Stimulated activated CD4-positive, alpha-beta T cell treated with anti-CD3 and anti-CD28 coated beads, Interleukin-4, amount 100 ng/mL, for 48 hours (primary cell): ENCODE data around the gene POP4.

ENCODE experiments used
- DNase-seq, 2 donors: peaks; one replicate each; pipeline ENCODE4 v3.0.0-alpha.2; 2020; ENCODE audit warnings: low read depth in 2 of 2

The POP4 gene

DNA sequence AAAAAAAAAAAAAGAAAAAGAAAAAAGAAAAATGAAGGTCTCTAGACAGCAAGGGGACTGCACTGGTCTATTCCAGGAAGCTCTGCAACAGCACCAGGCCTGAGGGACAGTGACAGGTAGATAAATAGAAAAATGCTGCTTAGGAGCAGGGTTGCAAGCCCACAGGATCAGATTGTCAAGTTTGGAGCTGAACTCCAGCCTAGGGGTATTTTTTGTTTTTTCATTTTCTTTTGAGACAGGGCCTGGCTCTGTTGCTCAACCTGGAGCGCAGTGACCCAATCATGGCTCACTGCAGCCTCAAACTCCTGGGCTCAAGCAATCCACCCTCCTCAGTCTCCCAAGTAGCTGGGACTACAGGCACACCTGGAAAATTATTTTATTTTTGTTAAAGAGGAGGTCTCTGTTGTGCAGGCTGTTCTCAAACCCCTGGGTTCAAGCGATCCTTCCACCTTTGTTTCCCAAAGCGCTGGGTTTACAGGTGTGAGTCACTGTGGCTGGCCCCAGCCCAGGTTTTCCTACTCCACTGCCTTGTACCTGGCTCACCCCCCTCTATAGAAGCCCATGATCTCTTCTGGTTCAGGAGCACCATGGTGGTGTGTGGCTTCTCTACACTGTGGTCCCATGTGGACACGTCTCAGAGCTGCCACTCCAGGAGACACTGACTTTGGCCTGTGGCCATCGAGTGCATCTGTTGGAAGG is 23.9 kb downstream of the POP4 start:
- no peak for DNase-seq

DNA sequence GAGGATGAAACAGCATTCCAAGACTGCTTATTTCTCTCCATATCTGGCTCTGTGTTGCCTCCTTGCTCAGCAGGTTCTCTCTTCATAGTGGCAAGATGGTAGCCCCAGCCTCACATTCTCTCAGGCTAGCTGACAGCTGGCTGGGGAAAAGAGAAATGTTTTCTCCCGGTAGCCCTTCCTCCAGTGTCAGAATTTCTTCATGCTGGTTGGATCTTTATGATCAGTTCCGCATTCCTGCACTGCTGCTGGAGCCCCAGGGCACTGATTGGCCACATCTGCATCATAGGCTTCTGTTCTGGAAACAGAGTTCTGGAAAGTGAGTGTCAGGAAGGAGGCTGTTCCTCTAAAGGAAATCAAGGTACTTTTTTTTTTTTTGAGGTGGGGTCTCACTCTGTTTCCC is 24.6 kb downstream of the POP4 start:
- no peak for DNase-seq

DNA sequence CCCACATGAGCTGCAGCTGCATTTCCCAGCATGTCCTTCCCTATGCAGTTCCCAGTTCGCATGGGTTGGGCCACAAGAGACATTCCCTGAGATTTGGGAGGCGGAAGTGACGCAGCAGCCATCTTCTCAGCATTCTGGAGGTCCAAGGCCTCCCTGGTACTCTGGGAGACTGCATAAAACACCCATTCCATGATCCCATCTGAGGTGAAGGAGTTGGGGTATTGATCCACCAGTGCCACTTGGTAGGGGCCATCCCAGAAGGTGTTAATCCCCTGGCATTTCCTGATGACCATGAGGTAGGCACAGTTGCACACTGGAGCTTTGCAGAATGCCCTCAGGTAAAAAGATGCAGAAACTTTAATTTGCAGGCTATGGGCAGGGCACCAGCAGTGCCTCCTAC is 25.4 kb downstream of the POP4 start:
- no peak for DNase-seq

DNA sequence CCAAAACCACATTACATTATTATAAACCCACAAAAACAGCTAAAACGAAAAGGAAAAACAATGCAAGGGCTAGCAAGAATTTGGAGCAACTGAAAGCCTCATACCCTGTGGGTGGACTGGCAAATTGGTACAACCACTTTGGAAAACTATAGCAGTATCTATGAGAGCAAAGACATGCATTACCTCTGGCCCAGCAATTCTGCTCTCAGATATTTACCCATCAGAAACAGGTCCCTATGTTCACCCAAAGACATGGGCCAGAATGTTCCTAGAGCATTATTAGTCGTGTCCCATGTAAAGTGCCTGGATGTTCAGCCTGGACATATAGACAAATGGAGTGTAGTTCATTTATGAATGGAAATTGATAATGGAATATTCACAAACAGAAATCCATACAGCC is 27.9 kb downstream of the POP4 start:
- no peak for DNase-seq

DNA sequence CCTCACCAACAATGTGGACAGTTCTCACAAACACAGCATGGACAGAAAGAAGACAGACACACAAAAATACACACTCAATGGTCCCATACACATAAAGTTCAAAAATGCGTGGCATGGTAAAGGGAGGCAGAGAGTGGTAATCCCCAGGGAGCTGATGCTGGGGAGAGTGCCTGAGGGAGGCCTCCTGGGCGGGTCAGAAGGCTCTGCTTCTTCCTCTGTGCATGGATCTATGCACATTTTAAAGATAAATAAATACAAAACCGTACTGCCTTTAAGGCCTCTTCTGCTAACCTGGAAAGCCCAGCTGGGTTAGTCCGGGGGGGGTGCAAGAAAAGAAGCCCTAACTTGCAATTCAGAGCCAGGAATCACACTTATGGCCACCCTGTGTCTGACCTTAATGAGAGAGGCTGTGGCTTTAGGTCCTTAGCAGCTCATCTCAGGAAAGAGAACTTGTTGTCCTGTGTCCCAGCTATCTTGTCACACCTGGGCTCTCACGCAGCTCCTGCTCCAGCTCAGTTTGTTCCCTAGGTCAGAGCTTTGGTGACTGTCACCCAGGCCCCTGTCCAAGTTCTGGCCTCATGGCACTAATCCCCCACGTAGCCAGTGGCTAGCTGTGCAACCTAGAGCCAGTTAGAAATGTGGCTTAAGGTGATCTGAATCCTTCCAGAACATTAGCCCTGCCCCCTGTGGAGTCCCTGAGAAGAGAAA is 28.5 kb downstream of the POP4 start:
- no peak for DNase-seq

DNA sequence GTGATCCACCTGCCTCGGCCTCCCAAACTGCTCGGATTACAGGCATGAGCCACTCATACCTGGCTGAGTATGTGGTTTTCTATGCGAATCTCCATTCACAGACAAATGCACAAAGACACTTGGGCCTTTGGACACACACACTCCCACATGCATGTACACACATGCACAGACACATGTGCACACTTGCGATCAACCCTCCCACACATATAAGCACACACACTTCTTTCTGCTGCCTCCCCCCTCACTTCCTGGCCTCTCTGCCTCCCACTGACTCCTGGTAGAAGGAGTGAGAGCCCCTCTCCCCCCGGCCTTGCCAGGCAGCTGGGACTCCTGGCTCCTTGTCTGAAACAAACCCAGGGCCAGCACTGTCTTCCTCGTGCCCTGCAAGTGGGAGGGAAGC is 29.9 kb downstream of the POP4 start:
- DNase-seq = no peak

DNA sequence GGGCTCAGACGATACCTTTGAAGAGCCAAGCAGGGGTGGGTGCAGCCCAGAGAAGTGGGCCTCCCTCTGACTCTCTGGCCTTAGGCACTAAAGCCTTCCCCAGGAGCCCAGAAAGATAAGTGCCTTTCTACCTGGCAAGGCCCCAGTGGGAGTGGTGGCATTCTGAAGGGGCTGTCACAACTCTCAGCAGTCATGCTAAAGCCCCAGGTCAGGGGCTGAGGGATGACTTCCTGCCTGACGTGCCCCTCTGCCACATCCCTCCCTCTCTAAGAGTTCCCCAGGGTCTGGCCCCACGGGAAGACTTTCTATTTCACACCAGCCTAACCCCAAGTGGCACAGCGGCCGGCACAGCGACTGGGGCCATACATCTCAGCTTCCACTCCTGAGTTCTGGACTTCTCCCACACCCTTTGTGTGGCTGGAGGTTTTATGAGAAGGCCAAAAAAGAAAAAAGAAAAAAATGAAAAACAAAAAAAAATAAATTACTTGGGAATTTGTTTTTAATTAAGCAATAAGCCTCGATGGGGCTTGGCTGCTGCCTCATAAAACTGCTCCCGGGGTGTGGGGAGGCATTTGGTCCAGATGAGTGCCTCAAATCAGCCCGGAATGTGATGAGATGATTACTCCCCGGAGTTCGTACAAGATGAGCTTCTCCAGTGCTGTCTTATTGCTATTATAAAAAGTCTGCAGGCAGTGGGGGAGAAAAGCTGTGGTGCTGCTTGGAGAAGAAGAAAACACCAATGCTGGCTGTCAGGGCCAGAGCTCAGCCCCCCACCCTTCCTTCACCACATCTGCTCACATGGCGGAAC is 30.7 kb downstream of the POP4 start:
- DNase-seq = no peak

DNA sequence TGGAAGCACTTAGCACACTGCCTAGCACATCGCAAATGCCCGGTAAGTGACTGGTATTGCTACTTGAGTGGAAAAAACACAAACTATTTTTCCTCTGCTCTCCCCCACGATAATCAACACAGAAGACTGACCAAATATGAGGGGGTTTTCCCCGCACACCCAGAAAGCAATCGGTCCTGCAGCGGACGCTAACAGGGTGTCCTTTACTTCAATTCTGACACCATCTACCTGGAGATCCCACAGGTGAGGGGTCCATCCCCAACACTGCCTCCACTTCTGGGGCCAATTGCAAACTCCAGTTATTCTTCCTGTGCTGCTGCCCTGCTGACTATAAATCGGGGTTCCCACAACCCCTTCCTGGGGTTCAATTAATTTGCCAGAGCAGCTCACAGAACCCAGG is 33.0 kb downstream of the POP4 start:
- DNase-seq = no peak

DNA sequence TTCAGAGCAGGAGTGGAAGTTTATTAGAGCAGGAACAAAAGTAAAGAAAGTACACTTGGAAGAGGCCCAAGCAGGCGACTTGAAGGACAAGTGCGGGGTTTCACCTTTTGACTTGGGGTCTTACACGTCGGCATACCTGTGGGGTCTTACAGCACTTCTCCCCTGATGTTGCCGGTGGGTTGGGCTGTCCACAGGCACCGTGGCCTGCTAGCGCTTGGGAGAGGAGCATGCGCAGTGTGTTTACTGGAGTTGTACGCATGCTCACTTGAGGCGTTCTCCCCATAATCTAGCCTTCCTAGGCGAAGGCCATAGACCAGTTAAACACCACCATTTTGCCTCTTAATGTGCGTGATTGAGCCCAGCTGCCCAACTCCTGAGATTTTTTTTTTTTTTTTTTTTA is 34.1 kb downstream of the POP4 start:
- no peak for DNase-seq

DNA sequence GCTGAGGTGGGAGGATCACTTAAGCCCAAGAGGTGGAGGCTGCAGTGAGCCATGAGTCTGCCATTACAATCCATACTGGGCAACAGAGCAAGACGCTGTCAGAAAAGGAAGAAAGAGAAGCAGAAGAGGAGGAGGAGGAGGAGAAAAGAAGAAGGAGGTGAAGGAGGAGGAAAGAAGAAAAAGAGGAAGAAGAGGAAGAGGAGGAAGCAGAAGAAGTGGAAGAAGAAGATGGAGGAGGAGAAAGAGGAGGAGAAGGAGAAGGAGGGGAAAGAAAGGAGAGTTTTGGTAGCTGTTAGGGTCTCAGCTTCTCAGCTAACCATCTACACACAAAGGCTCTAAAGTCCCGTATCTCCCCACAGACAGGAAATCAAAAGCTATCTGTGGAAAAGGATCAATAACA is 35.5 kb downstream of the POP4 start:
- no peak for DNase-seq

DNA sequence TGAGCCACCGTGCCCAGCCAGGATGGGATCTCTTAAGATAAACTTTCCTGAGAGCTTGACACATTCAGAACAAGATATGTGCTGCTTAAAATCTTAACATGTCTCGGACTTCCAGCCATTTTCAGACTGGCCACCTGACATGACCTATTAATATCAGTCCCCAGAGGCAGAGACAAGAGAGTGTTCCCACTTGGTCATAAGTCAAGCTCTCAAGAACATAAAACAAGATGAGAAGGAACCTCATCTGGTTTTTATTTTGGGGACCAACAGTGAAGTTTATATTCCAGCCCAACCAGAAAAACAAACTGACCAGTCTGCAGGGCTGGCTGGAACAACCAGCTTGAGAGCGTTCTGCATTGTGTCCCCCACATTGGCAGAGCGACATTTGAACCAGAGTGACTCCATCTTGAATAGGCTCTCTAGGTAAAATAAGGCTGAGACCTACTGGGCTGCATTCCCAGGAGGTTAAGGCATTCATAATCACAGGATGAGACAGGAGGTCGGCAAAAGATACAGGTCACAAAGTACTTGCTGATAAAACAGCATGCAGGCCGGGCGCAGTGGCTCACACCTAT is 37.4 kb downstream of the POP4 start:
- DNase-seq = no peak

DNA sequence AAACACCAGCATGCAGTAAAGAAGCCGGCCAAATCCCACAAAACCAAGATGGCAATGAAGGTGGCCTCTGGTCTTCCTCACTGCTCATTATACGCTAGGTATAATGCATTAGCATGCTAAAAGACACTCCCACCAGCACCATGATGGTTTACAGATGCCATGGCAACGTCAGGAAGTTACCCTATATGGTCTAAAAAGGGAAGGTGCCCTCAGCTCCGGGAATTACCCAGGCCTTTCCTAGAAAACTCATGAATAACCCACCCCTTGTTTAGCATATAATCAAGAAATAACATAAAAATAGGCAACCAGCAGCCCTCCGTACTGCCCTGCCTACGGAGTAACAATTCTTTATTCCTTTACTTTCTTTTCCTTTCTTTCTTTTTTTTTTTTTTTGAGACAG is 38.1 kb downstream of the POP4 start:
- DNase-seq = no peak

DNA sequence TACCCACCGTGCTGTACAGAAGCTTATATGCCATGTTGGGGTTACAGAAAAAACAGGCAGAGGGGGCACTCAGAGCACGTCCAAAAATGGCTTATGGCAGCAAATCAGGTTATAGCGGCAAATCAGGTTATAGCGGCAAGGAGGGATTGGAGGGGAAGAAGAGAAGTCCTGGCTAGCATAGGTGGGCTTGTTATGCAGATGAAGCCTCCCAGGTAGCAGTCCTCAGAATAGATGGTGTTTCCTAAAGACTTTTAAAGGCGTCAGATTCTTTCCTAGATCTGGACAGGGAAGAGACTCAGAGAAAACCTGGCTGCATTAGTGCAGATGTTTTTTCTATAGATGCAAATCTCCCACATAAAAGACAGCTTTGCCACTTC is 39.4 kb downstream of the POP4 start:
- no peak for DNase-seq

DNA sequence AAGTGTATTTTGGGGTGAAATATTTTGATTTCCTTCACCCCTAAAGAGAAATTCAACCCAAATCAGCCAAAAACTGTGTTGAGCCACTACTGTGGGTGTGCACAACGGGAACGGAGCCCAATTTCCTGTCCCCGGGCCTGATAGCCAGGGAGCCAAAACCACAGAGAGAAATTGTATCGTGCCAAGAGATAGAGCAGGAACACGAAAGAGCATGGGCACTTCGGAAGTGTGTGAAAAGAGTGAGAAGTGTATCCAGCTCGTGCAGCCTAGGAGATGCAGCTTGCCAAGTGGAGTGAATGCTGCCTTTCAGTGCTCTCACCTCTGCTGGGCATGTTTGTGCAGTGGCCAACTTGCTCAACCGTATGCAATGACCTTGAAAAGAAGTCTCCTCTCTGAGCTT is 39.8 kb downstream of the POP4 start:
- DNase-seq = no peak

DNA sequence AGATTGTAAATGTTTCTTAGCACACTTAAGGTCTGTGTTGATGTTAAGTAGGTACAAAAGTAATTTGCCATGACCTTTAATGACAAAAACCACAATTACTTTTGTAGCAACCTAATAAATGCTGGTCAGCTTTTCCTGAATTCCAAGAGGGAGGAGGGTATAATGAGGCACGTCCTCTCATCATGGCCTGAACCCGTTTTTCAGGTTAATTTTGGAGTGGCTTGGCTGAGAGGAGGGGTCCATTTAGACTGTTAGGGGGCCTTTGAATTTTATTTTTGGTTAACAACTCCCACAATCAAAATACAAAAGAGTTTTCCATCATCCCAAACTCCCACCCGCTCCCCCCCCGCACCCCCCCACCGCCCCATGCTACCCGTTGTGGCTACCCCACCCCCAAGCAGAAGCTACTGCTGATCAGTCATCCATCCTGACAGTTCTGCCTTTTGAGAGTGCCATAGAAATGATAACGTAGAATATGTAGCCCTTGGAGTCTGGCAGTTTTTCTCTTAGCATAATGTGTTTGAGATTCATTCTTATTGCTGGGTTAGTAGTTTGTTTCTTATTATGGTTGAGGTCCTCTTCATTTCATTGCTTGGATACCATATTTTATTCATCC is 44.8 kb downstream of the POP4 start:
- DNase-seq = no peak

DNA sequence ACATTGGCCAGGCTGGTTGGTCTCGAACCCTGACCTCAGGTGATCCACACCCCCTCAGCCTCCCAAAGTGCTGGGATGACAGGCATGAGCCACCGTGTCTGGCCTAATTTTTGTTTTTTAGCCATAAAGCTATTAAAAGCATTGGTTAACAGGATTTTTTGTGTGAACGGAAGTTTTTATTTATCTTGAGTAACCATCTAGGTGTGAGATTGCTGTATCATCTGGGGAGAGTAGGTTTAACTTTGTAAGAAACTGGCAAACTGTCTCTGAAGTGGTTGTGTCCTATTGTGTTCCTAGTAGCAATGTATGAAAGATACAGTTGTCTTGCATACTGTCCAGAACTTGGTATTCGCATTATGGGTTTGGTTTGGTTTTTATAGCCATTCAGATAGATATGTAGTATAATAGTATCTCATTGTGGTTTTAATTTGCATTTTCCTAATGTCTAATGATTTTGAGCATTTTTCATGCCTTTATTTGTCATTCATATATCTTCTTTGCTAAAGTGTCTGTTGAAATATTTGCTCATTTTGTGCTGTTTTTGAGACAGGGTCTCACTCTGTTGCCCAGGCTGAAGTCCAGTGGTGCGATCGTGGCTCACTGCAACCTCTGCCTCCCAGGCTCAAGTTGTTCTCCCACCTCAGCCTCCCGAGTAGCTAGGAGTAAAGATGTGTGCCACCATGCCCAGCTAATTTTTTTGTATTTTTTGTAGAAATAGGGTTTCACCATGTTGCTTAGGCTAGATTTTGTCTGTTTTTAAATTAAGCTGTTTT is 45.7 kb downstream of the POP4 start:
- no peak for DNase-seq

DNA sequence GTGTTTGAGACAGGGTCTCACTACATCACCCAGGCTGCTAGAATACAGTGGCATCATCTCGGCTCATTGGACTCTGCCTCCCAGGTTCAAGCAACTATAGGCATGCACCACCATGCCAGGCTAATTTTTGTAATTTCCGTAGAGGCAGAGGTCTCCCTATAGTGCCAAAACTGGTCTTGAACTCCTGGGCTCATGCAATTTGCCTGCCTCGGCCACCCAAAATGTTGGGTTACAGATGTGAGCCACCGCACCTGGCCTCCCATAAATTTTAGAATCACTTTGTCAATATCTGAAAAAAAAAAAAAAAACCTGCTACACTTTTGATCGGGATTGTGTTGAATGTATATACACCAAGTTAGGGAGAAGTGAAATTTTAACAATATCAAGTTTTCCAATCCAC is 47.3 kb downstream of the POP4 start:
- no peak for DNase-seq

DNA sequence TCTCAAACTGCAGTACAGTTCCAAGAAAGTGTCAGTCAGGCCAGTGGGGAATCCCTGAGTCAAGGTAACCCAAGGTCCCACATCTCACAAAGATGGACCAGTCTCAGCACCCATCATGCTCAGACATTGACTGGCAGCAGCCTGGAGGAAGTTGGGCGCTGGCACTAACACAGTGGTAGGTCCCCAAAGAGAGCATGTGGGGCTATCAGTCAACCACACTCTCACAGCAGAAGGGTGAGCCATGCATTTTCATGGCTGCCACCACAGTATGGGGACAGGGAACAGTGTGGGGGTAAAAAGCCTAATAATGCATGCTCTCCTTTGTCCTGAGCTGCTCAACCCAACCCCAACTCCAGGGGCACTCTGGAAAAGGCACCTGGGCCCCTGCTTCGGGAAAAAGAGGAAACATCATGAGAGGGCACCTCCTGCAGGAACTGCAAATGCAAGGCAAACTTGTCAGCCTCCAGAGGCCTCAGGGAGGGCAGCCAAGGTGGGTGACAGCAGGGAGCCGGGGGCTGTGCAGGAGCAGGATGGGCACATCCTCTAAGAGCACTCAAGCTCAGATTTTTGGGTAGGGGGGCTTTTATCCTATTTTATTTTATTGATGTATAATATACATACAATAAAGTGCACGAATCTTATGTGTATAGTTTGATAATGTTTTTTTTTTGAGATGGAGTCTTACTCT is 49.7 kb downstream of the POP4 start:
- DNase-seq = no peak

DNA sequence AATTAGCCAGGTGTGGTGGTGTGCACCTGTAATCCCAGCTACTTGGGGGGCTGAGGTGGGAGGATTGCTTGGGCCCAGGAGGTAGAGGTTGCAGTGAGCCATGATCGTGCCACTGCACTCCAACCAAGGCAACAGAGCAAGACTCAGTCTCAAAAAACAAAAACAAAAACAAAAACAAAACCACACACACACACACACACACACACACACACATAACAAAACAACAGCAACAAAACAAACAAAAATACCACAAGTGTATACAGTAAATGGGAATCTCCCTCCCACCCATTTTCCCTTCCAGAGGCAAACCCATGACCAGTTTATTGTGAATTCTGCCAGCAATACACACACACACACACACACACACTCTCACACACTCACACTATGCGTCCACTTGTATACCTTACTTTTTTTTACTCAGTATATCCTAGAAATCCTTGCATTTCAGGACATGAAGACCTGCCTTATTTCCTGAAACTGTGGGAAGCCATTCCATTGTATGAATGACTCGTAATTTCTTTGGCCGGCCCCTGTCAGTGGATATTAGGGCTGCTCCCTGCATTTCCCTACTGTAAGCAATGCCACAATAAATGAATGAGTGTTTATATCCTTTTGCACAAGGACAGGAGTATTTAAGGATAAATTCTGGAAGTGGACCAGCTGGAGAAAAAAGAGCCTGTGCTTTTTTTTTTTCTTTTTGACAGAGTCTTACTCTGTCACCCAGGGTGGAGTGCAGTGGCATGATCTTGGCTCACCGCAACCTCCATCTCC is 52.3 kb downstream of the POP4 start:
- DNase-seq = no peak

DNA sequence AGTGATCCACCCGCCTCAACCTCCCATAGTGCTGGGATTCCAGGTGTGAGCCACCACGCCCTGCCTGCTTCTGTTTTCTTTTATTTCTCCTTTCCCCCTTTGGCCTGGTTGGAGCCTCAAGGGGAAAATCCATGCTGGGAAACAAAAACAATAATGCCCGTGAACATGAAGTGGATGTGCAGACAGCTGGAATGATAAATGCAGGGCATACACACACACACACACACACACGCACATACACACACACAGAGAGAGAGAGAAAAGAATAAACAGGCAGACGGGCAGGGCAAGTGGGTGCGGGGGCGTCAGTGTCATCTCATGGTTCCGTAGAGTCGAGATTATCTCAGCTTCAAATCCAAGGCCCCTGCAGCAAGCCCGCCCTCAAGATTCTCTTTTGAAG is 54.8 kb downstream of the POP4 start:
- DNase-seq = no peak
